Astrocyte (in vitro differentiated cells and primary cell): ENCODE data around the gene SMARCD1.

ENCODE experiments used
- CTCF ChIP-seq: IDR thresholded peaks from 2 replicates; pipeline ENCODE4 v1.5.1; 2011; ENCODE audit warnings: low read depth, mild to moderate bottlenecking, inconsistent platforms, low read length, moderate library complexity; ENCODE audit not compliant: insufficient read depth
- EZH2 ChIP-seq: IDR thresholded peaks from 2 replicates; pipeline ENCODE4 v1.6.1; 2012; ENCODE audit warnings: mild to moderate bottlenecking, low read length, inconsistent platforms; ENCODE audit not compliant: insufficient read depth

- TF ChIP-seq EZH2 (no peak), CTCF (no peak)
Measured at GRCh38 chr12:50132505-50133135, 47.5 kb downstream of the SMARCD1 start.
